SK-N-SH (cell line): ENCODE results near the gene RASSF3. TPM values are rescaled to one million over a fixed set of nuclear protein-coding genes. Genes with fewer than 3 reads are reported as not detected.

Experiments used
- CTCF ChIA-PET: fragments of 300-600, 350-600 bp; formaldehyde crosslinking; extraction: SDS; loops from one replicate; lab custom pipeline; 2021; lab: Yijun Ruan, JAX
- POLR2A ChIA-PET: fragments of 350-600 bp; sonication (Branson Sonifier 250); formaldehyde crosslinking; extraction: SDS; loops from one replicate; lab custom pipeline; 2020; ENCODE audit warnings: antibody characterized with exemption, inconsistent platforms; lab: Yijun Ruan, JAX
- DNase-seq: peaks from one replicate; pipeline ENCODE4 v3.0.0; 2012
- H2AFZ ChIP-seq: fragments of 200-600 bp; sonication (generic); 2 replicates; pipeline ENCODE4 v1.8.1; 2016; ENCODE audit warnings: antibody characterized with exemption, mild to moderate bottlenecking, low read depth
- H3F3A ChIP-seq: fragments of 200-600 bp; sonication (generic); replicated peaks from 2 replicates; pipeline ENCODE3; 2016; ENCODE audit warnings: antibody characterized with exemption, mild to moderate bottlenecking; ENCODE audit not compliant: insufficient read depth
- H3K27ac ChIP-seq, 2 experiments: fragments of 200-500 bp in 1 of 2; fragments of 200-600 bp in 1 of 2; sonication (Bioruptor generic) in 1 of 2; sonication (generic), shearing (Covaris generic) in 1 of 2; 2 replicates each; pipeline versions ENCODE4 v1.5.1 to v1.6.1; 2014 to 2016; ENCODE audit warnings: low read depth in 2 of 2, inconsistent platforms in 1 of 2, low read length in 1 of 2, mild to moderate bottlenecking in 1 of 2, mixed read lengths in 1 of 2
- H3K27me3 ChIP-seq: fragments of 200-600 bp; sonication (generic), shearing (Covaris generic); 2 replicates; pipeline ENCODE4 v1.6.1; 2016; ENCODE audit warnings: mixed run types; ENCODE audit not compliant: insufficient read depth
- H3K36me3 ChIP-seq, 2 experiments: fragments of 200-500 bp in 1 of 2; fragments of 200-600 bp in 1 of 2; sonication (Bioruptor generic) in 1 of 2; sonication (generic) in 1 of 2; replicated peaks in 1 of 2; 2 replicates each; pipeline versions ENCODE3 to v1.5.1; 2014 to 2016; ENCODE audit warnings: low read length in 1 of 2, mild to moderate bottlenecking in 1 of 2; ENCODE audit not compliant: insufficient read depth in 2 of 2, control insufficient read depth in 1 of 2
- H3K4me1 ChIP-seq, 2 experiments: fragments of 200-500 bp in 1 of 2; fragments of 200-600 bp in 1 of 2; sonication (Bioruptor generic) in 1 of 2; sonication (generic), shearing (Covaris generic) in 1 of 2; 2 replicates each; pipeline versions ENCODE4 v1.5.1 to v1.6.1; 2014 to 2016; ENCODE audit warnings: low read depth in 1 of 2, low read length in 1 of 2, mixed run types in 1 of 2; ENCODE audit not compliant: insufficient read depth in 2 of 2, control insufficient read depth in 1 of 2
- H3K4me2 ChIP-seq: fragments of 200-600 bp; sonication (generic), shearing (Covaris generic); 2 replicates; pipeline ENCODE4 v1.6.1; 2017; ENCODE audit warnings: mixed run types
- H3K4me3 ChIP-seq, 2 experiments: fragments of 200-500 bp in 1 of 2; fragments of 200-600 bp in 1 of 2; sonication (Bioruptor generic) in 1 of 2; sonication (generic), shearing (Covaris generic) in 1 of 2; 2 replicates each; pipeline versions ENCODE4 v1.5.1 to v1.8.1; 2014 to 2016; ENCODE audit warnings: low read depth in 2 of 2, inconsistent platforms in 1 of 2, low read length in 1 of 2, mild to moderate bottlenecking in 1 of 2, mixed read lengths in 1 of 2, moderate library complexity in 1 of 2
- H3K79me2 ChIP-seq: fragments of 200-600 bp; sonication (generic); 2 replicates; pipeline ENCODE4 v1.8.1; 2017; ENCODE audit warnings: mild to moderate bottlenecking; ENCODE audit not compliant: insufficient read depth
- H3K9ac ChIP-seq: fragments of 200-600 bp; sonication (generic); 2 replicates; pipeline ENCODE4 v1.6.1; 2017; ENCODE audit warnings: mixed run types
- H3K9me2 ChIP-seq: fragments of 200-600 bp; sonication (generic); 2 replicates; pipeline ENCODE4 v1.6.1; 2017; ENCODE audit warnings: mixed run types
- H3K9me3 ChIP-seq: fragments of 200-600 bp; sonication (generic); 2 replicates; pipeline ENCODE4 v1.6.1; 2017; ENCODE audit warnings: mixed run types, mild to moderate bottlenecking, moderate library complexity
- H4K20me1 ChIP-seq: fragments of 200-600 bp; sonication (generic); 2 replicates; pipeline ENCODE4 v1.6.1; 2017; ENCODE audit warnings: mild to moderate bottlenecking, mixed run types; ENCODE audit not compliant: insufficient read depth
- EP300 ChIP-seq, 2 experiments: IDR thresholded peaks; 2 replicates each; pipeline versions ENCODE4 v1.4.0 to v1.6.1; 2012; ENCODE audit warnings: borderline replicate concordance in 1 of 2, low read depth in 1 of 2, low read length in 1 of 2
- EZH2phosphoT487 ChIP-seq: fragments of 200-600 bp; sonication (generic); IDR thresholded peaks from 2 replicates; pipeline ENCODE4 v1.6.1; 2017; ENCODE audit warnings: low read depth, mixed run types, mild to moderate bottlenecking, antibody characterized with exemption, moderate library complexity, borderline replicate concordance
- FOSL2 ChIP-seq: IDR thresholded peaks from 2 replicates; pipeline ENCODE4 v1.4.0; 2012; ENCODE audit warnings: low read depth, mild to moderate bottlenecking, moderate library complexity, borderline replicate concordance
- FOXJ3 ChIP-seq: sonication (generic); formaldehyde crosslinking; IDR thresholded peaks from 2 replicates; pipeline ENCODE4 v1.5.1; 2020; ENCODE audit warnings: mild to moderate bottlenecking, missing genetic modification reagents
- GATA2 ChIP-seq: sonication (generic); formaldehyde crosslinking; IDR thresholded peaks from 2 replicates; pipeline ENCODE4 v1.5.0; 2020; ENCODE audit warnings: mild to moderate bottlenecking, missing genetic modification reagents
- JUND ChIP-seq: IDR thresholded peaks from 2 replicates; pipeline ENCODE4 v1.4.0; 2012
- MAX ChIP-seq: IDR thresholded peaks from 2 replicates; pipeline ENCODE4 v1.4.0; 2012; ENCODE audit warnings: low read depth
- MXI1 ChIP-seq: IDR thresholded peaks from 2 replicates; pipeline ENCODE4 v1.6.1; 2012; ENCODE audit warnings: mild to moderate bottlenecking, low read depth, low read length, improper control_type of control experiment
- NRF1 ChIP-seq: IDR thresholded peaks from 2 replicates; pipeline ENCODE4 v1.6.1; 2012; ENCODE audit warnings: low read depth, mild to moderate bottlenecking, low read length
- RAD21 ChIP-seq: IDR thresholded peaks from 2 replicates; pipeline ENCODE4 v1.6.1; 2012; ENCODE audit warnings: mild to moderate bottlenecking, low read length
- RCOR1 ChIP-seq: fragments of 150-350 bp; IDR thresholded peaks from 2 replicates; pipeline ENCODE4 v1.6.1; 2017; ENCODE audit warnings: antibody characterized with exemption, low read length
- REST ChIP-seq: IDR thresholded peaks from 2 replicates; pipeline ENCODE4 v1.6.1; 2012; ENCODE audit warnings: mild to moderate bottlenecking, low read depth, low read length, moderate library complexity
- RFX5 ChIP-seq: IDR thresholded peaks from 2 replicates; pipeline ENCODE4 v1.6.1; 2012; ENCODE audit warnings: mild to moderate bottlenecking, improper control_type of control experiment, low read length
- RXRA ChIP-seq: IDR thresholded peaks from 2 replicates; pipeline ENCODE4 v1.4.0; 2012; ENCODE audit warnings: low read depth, mild to moderate bottlenecking, borderline replicate concordance
- SIN3A ChIP-seq: IDR thresholded peaks from 2 replicates; pipeline ENCODE4 v1.6.1; 2012; ENCODE audit warnings: low read depth, mild to moderate bottlenecking, low read length, moderate library complexity, borderline replicate concordance
- TCF12 ChIP-seq: IDR thresholded peaks from 2 replicates; pipeline ENCODE4 v1.4.0; 2012
- TEAD4 ChIP-seq: IDR thresholded peaks from 2 replicates; pipeline ENCODE4 v1.4.0; 2012; ENCODE audit warnings: mild to moderate bottlenecking, borderline replicate concordance; ENCODE audit not compliant: insufficient read depth
- YY1 ChIP-seq: IDR thresholded peaks from 2 replicates; pipeline ENCODE4 v1.4.0; 2012; ENCODE audit warnings: low read depth, mild to moderate bottlenecking
- WGBS: methylation state at CpG from one replicate; pipeline ENCODE4 v1.1.6; 2017; ENCODE audit warnings: low lambda C conversion rate; 5-methylcytosine and 5-hydroxymethylcytosine counted together
- polyA plus RNA-seq, 3 experiments: library from polyadenylated mRNA; depleted of rRNA; stranded (reverse); fragments of >200 nt; gene quantifications; 2 replicates each; pipeline ENCODE4 v1.2.3, GENCODE V29; 2012

RASSF3 gene
- polyA plus RNA-seq, 1 of the 3 experiments (the other 2 are of a cell fraction) = 11.1 TPM

DNA sequence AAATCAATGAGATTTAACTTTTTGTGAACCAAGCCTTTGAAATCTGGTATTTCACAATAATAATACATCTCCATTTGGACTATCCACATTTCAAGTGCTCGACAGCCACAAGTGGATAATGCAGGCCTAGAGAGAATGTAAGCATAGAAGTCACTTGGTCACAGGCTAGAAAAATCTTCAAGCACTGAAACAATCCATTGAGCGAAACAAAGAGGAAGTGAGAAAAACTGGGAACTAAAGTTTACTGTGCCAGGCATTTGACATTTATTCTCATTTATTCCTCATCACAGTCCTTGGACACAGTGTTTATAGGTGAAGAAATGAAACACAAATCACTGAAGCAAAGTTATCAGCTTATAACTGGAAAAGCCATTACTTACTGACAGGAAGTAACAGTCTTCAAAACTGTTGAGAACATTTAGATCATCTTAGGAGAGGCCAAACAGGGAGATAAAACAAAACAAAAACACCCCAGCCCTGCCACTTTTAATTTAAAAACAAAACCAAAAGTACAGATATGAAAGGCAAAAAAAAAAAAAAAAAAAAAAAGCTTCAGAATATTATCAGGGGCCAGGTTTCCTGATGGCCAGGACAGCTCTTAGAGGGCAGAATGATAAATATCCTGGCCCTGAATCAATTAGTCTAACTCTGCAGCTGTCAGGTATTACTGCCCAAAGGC lies 119.8 kb downstream of the RASSF3 start:
- H3K4me3 ChIP-seq = no peak overlapping the region
- H3K79me2 ChIP-seq = no peaks in the 10 kb centered on the region
- ChIA-PET POLR2A (no interaction called here), CTCF (interaction anchor here (1.0 to 1.2 kb wide), 5 partner anchors 9 to 66 kb away, joined by 3 to 4 read pairs (median 3); no protein-coding TSS in a partner anchor)
- TF ChIP-seq EP300 (IDR thresholded peaks at IDR 0.05; ENCODE audit: borderline replicate concordance in 1 of 2, low read depth in 1 of 2, low read length in 1 of 2) = 0 out of 4 replicates have a peak, but pooled peaks of 1 of the 2 experiments have one; percentile 17
- TF ChIP-seq MAX = no peak
- H3K4me2 ChIP-seq = no peak overlapping the region
- H3K36me3 ChIP-seq = peaks cover 16 to 24% of the 10 kb centered on the region in 2 experiments
- H3K9me2 ChIP-seq = no peaks in the 10 kb centered on the region
- peak overlapping the region; percentile 16 to 82; a peak in 3 of 4 replicates for H3K27ac ChIP-seq
- peaks cover 21% of the 10 kb centered on the region for H3F3A ChIP-seq
- H3K9ac ChIP-seq = no peak overlapping the region
- H2AFZ ChIP-seq = no peak overlapping the region; the same call in 1 of the 2 replicates
- H3K27me3 ChIP-seq = no peaks in the 10 kb centered on the region
- H4K20me1 ChIP-seq = no peaks in the 10 kb centered on the region
- H3K9me3 ChIP-seq = no peaks in the 10 kb centered on the region
- no peak for DNase-seq
- peaks cover 11 to 16% of the 10 kb centered on the region in 2 experiments for H3K4me1 ChIP-seq
- 94% methylated on average over 2 of the region's 2 CpGs for WGBS

DNA sequence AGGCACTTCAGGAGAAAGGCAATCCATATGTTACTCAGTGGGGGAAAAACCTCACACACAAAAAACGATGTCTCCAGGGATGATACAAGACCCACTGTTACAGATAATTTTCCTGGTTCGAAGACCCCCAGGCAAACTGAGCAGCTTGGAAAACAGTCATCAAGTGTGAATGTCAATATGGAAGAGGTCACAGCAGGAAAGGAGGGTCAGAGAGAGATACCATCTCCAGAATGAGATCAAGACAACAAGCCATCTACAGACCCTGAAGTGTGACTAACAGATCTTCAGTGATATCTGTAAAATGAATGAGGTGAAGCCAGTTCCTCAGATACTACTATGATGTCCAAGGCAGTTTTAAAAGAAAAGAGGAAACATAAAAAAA lies 120.3 kb downstream of the RASSF3 start:
- no peak overlapping the region for H2AFZ ChIP-seq
- H3K27ac ChIP-seq = peak overlapping the region; percentile 16 to 82; a peak in 3 of 4 replicates
- no peak overlapping the region for H3K4me3 ChIP-seq
- 41% methylated on average over 2 of the region's 2 CpGs for WGBS
- no peaks in the 10 kb centered on the region for H3K9me3 ChIP-seq
- no peak overlapping the region for H3K4me2 ChIP-seq
- TF ChIP-seq GATA2 (CRISPR knock-in tag) (peak; percentile 70), SIN3A (no peak), JUND (peak; percentile 24; the same call in 1 of the 2 replicates), RAD21 (no peak), TCF12 (peak; percentile 36)
- ChIA-PET POLR2A (no interaction called here), CTCF (interaction anchor here (1.1 to 1.4 kb wide), 3 partner anchors 9 to 119 kb away, joined by 3 to 4 read pairs (median 3); no protein-coding TSS in a partner anchor)
- no peaks in the 10 kb centered on the region for H3K79me2 ChIP-seq
- DNase-seq = peak; percentile 49
- H3K4me1 ChIP-seq = peaks cover 11 to 16% of the 10 kb centered on the region in 2 experiments
- peaks cover 21% of the 10 kb centered on the region for H3F3A ChIP-seq
- H3K9ac ChIP-seq = no peak overlapping the region
- H3K9me2 ChIP-seq = no peaks in the 10 kb centered on the region
- no peaks in the 10 kb centered on the region for H4K20me1 ChIP-seq
- no peaks in the 10 kb centered on the region for H3K27me3 ChIP-seq
- H3K36me3 ChIP-seq = peaks cover 18 to 30% of the 10 kb centered on the region in 2 experiments

GRCh38 chr12:64731683-64732082 lies 121.4 kb downstream of the RASSF3 start:
- CTCF ChIA-PET = interaction anchor here (1.2 to 1.4 kb wide), 2 partner anchors 8 to 121 kb away, joined by 3 read pairs; no protein-coding TSS in a partner anchor
- Histone ChIP-seq H3K9ac (no peak overlapping the region), H3K4me1 (peaks cover 11 to 16% of the 10 kb centered on the region in 2 experiments), H3K4me2 (no peak overlapping the region), H3K27ac (no peak overlapping the region), H3K36me3 (peaks cover 25 to 39% of the 10 kb centered on the region in 2 experiments), H2AFZ (no peak overlapping the region), H3K9me2 (no peaks in the 10 kb centered on the region), H3K27me3 (no peaks in the 10 kb centered on the region), H3K79me2 (no peaks in the 10 kb centered on the region), H4K20me1 (no peaks in the 10 kb centered on the region), H3K4me3 (no peak overlapping the region), H3K9me3 (no peaks in the 10 kb centered on the region), H3F3A (peaks cover 21% of the 10 kb centered on the region)
- POLR2A ChIA-PET = no interaction called here
- DNase-seq = no peak
- WGBS = 93% methylated on average over 4 of the region's 4 CpGs
- no peak for TF ChIP-seq REST
- TF ChIP-seq RXRA = no peak
- TF ChIP-seq TEAD4 = no peak
- TF ChIP-seq EZH2phosphoT487 = no peak
- TF ChIP-seq YY1 = no peak
- TF ChIP-seq NRF1 = no peak
- TF ChIP-seq GATA2 (CRISPR knock-in tag) = no peak
- TF ChIP-seq RFX5 = no peak
- TF ChIP-seq FOSL2 = no peak
- TF ChIP-seq FOXJ3 (CRISPR knock-in tag) = no peak
- no peak for TF ChIP-seq MXI1
- TF ChIP-seq EP300 (IDR thresholded peaks at IDR 0.05; ENCODE audit: borderline replicate concordance in 1 of 2, low read depth in 1 of 2, low read length in 1 of 2) = no peak
- no peak for TF ChIP-seq RCOR1
- no peak for TF ChIP-seq JUND
